Ovary (tissue), 3 donors: ENCODE measurements around the gene TMEM62.

ENCODE experiments used
- EP300 ChIP-seq: sonication (generic); formaldehyde crosslinking; IDR thresholded peaks from one replicate; pipeline ENCODE4 v1.6.1; 2017; ENCODE audit warnings: antibody characterized with exemption
- POLR2A ChIP-seq: fragments of 450-650 bp; IDR thresholded peaks from one replicate; pipeline ENCODE4 v1.6.1; 2017; ENCODE audit warnings: antibody characterized with exemption, mild to moderate bottlenecking, moderate library complexity
- TF ChIP-seq, protein P1 (sequence below), 3 donors: fragments of 450-650 bp in 2 of 3; fragments of 200-600 bp in 1 of 3; IDR thresholded peaks; one replicate each; pipeline versions ENCODE4 v1.5.1 to v1.8.0; 2016 to 2022; ENCODE audit warnings: antibody characterized with exemption in 3 of 3, mild to moderate bottlenecking in 1 of 3
- donor health status: DM: no; HTN: no; CAD: no.

GRCh38 chr15:43183270-43183669 is 49.9 kb downstream of the TMEM62 start:
- TF ChIP-seq, protein P1, sequence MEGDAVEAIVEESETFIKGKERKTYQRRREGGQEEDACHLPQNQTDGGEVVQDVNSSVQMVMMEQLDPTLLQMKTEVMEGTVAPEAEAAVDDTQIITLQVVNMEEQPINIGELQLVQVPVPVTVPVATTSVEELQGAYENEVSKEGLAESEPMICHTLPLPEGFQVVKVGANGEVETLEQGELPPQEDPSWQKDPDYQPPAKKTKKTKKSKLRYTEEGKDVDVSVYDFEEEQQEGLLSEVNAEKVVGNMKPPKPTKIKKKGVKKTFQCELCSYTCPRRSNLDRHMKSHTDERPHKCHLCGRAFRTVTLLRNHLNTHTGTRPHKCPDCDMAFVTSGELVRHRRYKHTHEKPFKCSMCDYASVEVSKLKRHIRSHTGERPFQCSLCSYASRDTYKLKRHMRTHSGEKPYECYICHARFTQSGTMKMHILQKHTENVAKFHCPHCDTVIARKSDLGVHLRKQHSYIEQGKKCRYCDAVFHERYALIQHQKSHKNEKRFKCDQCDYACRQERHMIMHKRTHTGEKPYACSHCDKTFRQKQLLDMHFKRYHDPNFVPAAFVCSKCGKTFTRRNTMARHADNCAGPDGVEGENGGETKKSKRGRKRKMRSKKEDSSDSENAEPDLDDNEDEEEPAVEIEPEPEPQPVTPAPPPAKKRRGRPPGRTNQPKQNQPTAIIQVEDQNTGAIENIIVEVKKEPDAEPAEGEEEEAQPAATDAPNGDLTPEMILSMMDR (IDR thresholded peaks at IDR 0.05): no peak
- TF ChIP-seq EP300 (no peak), POLR2A (no peak)
